Tongue (tissue), 3 donors: Measurements from ENCODE around the gene PHF1. TPM values are rescaled to one million over a fixed set of nuclear protein-coding genes. Genes with fewer than 3 reads are reported as not detected.

Experiments used
- DNase-seq: peaks from one replicate; pipeline ENCODE4 v3.0.0-alpha.2; 2015
- small RNA-seq: library from RNA; depleted of rRNA; stranded (forward); fragments of <200 nt; gene quantifications from one replicate; pipeline ENCODE3, GENCODE V24; 2014; ENCODE audit warnings: low replicate concordance
- total RNA-seq: library from RNA; depleted of rRNA; stranded (reverse); fragments of >200 nt; gene quantifications from one replicate; pipeline ENCODE4 v1.2.3, GENCODE V29; 2014

PHF1 gene
- total RNA-seq, 1 donor from 2014 or later, result 19.5 TPM

- DNase-seq, result peak; percentile 97
Measured at GRCh38 chr6:33454009-33454946, 43.5 kb downstream of the PHF1 start, which contains the start of gene ZBTB9. Gene ZBTB9 (plus strand): TSS chr6:33454576. CDS start chr6:33455101, 525 bp downstream.

DNA sequence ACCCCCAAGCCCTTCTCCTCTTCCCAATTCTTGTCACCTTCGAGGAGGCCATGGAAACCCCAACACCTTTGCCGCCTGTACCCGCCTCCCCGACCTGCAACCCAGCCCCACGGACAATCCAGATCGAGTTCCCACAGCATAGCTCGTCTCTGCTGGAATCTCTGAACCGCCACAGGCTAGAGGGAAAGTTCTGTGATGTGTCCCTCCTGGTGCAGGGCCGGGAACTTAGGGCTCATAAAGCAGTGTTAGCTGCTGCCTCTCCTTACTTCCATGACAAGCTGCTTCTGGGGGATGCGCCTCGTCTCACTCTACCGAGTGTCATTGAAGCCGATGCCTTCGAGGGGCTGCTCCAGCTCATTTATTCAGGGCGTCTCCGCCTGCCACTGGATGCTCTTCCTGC is 44.2 kb downstream of the PHF1 start:
- no peak for DNase-seq

DNA sequence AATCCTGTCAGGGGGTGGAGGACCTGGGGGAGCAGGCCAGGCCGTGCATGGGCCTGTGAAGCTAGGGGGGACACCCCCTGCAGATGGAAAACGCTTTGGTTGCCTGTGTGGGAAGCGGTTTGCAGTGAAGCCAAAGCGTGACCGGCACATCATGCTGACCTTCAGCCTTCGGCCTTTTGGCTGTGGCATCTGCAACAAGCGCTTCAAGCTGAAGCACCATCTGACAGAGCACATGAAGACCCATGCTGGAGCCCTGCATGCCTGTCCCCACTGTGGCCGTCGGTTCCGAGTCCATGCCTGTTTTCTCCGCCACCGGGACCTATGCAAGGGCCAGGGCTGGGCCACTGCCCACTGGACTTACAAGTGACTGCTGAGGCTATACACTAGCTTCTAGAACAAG is 45.3 kb downstream of the PHF1 start:
- DNase-seq, result no peak

DNA sequence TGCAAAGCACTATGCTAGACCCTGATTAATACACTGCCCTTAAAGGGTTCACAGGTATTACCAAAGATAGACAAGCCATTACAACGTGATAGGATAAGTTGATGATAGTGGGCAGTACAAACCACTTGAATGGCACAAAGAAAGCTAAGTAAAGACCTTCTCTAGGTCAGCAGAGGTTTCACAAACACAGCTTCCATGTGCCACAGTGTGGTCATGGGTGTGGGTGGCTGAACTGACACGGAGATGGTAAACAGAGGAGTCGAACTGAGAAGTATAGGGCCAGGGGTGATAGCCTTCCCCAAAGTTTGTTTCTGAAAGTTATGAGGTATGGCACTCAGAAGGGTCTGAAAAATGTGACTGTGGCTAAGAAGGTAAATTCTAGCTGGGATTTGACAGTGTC is 47.9 kb downstream of the PHF1 start:
- DNase-seq, result no peak

DNA sequence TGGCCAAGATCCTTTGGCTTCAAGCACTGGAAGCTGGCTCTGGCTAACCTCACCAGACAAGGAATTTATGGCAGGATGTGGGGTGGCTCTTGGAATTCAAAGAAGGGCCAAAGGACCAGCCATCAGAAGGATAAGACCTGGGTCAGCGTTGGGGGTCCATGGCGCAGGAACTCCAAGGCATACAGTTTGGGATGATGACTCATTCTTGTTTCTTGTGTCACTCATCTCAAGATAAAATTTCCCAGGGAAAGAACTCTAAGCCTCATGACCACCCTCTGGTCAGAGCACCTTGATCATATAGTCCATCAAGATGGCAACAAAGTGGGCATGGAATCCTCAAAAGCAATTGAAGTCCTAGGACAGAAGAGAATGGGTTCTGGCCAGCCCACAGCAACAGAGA is 48.4 kb downstream of the PHF1 start:
- no peak for DNase-seq

Small RNAs within 50 kb of the gene (small RNA-seq; reads per million reads assigned to genes)
- not detected for gene RPL35AP4
- gene ZBTB9, result not detected

Other genes starting within 250 kb of the PHF1 start
- 5.7 TPM for gene COL11A2, start 218.5 kb upstream of the PHF1 start, total RNA-seq
- gene RXRB, start 210.3 kb upstream of the PHF1 start, total RNA-seq, result 28.5 TPM
- gene SLC39A7, start 210.1 kb upstream of the PHF1 start, total RNA-seq, result 70.4 TPM
- 24.7 TPM for gene HSD17B8, start 206.4 kb upstream of the PHF1 start, total RNA-seq
- gene RING1, start 202.5 kb upstream of the PHF1 start, total RNA-seq, result 22.5 TPM
- 35.7 TPM for gene VPS52, start 139.1 kb upstream of the PHF1 start, total RNA-seq
- 2,268 TPM for gene RPS18, start 138.9 kb upstream of the PHF1 start, total RNA-seq
- gene B3GALT4, start 133.9 kb upstream of the PHF1 start, total RNA-seq, result 4.6 TPM
- gene WDR46, start 121.8 kb upstream of the PHF1 start, total RNA-seq, result 52.9 TPM
- 14.9 TPM for gene PFDN6, start 121.4 kb upstream of the PHF1 start, total RNA-seq
- gene RGL2, start 112.1 kb upstream of the PHF1 start, total RNA-seq, result 51.9 TPM
- gene TAPBP, start 96.9 kb upstream of the PHF1 start, total RNA-seq, result 48.3 TPM
- gene ZBTB22, start 93.3 kb upstream of the PHF1 start, total RNA-seq, result 15.0 TPM
- 20.6 TPM for gene DAXX, start 88.1 kb upstream of the PHF1 start, total RNA-seq
- gene KIFC1, start 19.2 kb upstream of the PHF1 start, total RNA-seq, result 12.2 TPM
- gene CUTA, start 7.1 kb downstream of the PHF1 start, total RNA-seq, result 58.4 TPM
- 6.2 TPM for gene SYNGAP1, start 9.1 kb downstream of the PHF1 start, total RNA-seq
- 5.4 TPM for gene ZBTB9, start 43.6 kb downstream of the PHF1 start, total RNA-seq
- gene BAK1, start 169.3 kb downstream of the PHF1 start, total RNA-seq, result 15.7 TPM
- gene ITPR3, start 210.3 kb downstream of the PHF1 start, total RNA-seq, result 21.6 TPM